ENCODE measurements around the gene NOSIP. TPM values are rescaled to one million over a fixed set of nuclear protein-coding genes. Genes with fewer than 3 reads are reported as not detected.
"Not testable (repeated sequence)": the region's sequence is repeated elsewhere in the genome, so short reads cannot be mapped to it uniquely, and the experiment has no call there.

Gene NOSIP
- total RNA-seq (2014; rRNA removed; shearing (Covaris generic)): 102 and 142 TPM in 2 replicates

- Histone ChIP-seq H3K27me3 (ENCODE audit: control insufficient read depth, insufficient read depth, low read length) (no peaks in the 10 kb centered on the region), H3K4me3 (ENCODE audit: insufficient read depth, low read depth, low read length) (peak within 1 kb of the TSS; percentile 93), H3K36me3 (replicated peaks; ENCODE audit: control insufficient read depth, insufficient read depth, low read length) (peaks cover 2% of the 10 kb centered on the region)
- peak; percentile 90 for DNase-seq
These were observed at the start of gene NOSIP for GRCh38 chr19:49580264-49581006. Gene NOSIP (minus strand): TSS chr19:49580556. CDS start chr19:49560691, 19,865 bp downstream.

GRCh38 chr19:49629659-49630058 lies 49.3 kb upstream of the NOSIP start:
- Histone ChIP-seq H3K27me3 (ENCODE audit: control insufficient read depth, insufficient read depth, low read length) (no peaks in the 10 kb centered on the region), H3K4me3 (ENCODE audit: insufficient read depth, low read depth, low read length) (no peak overlapping the region)
- no peak for DNase-seq

GRCh38 chr19:49626226-49626625 lies 45.9 kb upstream of the NOSIP start:
- Histone ChIP-seq H3K27me3 (ENCODE audit: control insufficient read depth, insufficient read depth, low read length) (no peaks in the 10 kb centered on the region), H3K36me3 (replicated peaks; ENCODE audit: control insufficient read depth, insufficient read depth, low read length) (peaks cover 13% of the 10 kb centered on the region), H3K4me3 (ENCODE audit: insufficient read depth, low read depth, low read length) (no peak overlapping the region)
- DNase-seq: no peak

More at GRCh38 chr19:49629659-49630058, 49.3 kb upstream of the NOSIP start:
- H3K36me3 ChIP-seq (replicated peaks; ENCODE audit: control insufficient read depth, insufficient read depth, low read length): peaks cover 9% of the 10 kb centered on the region

GRCh38 chr19:49624967-49625910 lies 44.9 kb upstream of the NOSIP start:
- no peaks in the 10 kb centered on the region for H3K27me3 ChIP-seq (ENCODE audit: control insufficient read depth, insufficient read depth, low read length)
- H3K4me3 ChIP-seq (ENCODE audit: insufficient read depth, low read depth, low read length): no peak overlapping the region
- peaks cover 14% of the 10 kb centered on the region for H3K36me3 ChIP-seq (replicated peaks; ENCODE audit: control insufficient read depth, insufficient read depth, low read length)

GRCh38 chr19:49617860-49618259 lies 37.5 kb upstream of the NOSIP start:
- DNase-seq; H3K27me3 ChIP-seq (ENCODE audit: control insufficient read depth, insufficient read depth, low read length); H3K4me3 ChIP-seq (ENCODE audit: insufficient read depth, low read depth, low read length): not testable (repeated sequence)
- H3K36me3 ChIP-seq (replicated peaks; ENCODE audit: control insufficient read depth, insufficient read depth, low read length): peaks cover 38% of the 10 kb centered on the region

More at GRCh38 chr19:49624967-49625910, 44.9 kb upstream of the NOSIP start:
- peak; percentile 77 for DNase-seq

GRCh38 chr19:49616945-49617344 lies 36.6 kb upstream of the NOSIP start:
- Histone ChIP-seq H3K27me3 (ENCODE audit: control insufficient read depth, insufficient read depth, low read length) (no peaks in the 10 kb centered on the region), H3K4me3 (ENCODE audit: insufficient read depth, low read depth, low read length) (no peak overlapping the region), H3K36me3 (replicated peaks; ENCODE audit: control insufficient read depth, insufficient read depth, low read length) (peaks cover 38% of the 10 kb centered on the region)
- no peak for DNase-seq

- peaks cover 35% of the 10 kb centered on the region for H3K36me3 ChIP-seq (replicated peaks; ENCODE audit: control insufficient read depth, insufficient read depth, low read length)
- no peak overlapping the region for H3K4me3 ChIP-seq (ENCODE audit: insufficient read depth, low read depth, low read length)
- no peaks in the 10 kb centered on the region for H3K27me3 ChIP-seq (ENCODE audit: control insufficient read depth, insufficient read depth, low read length)
- DNase-seq: no peak
These were observed 36.2 kb upstream of the NOSIP start for GRCh38 chr19:49616532-49616931.

- DNase-seq: no peak
- no peak overlapping the region for H3K4me3 ChIP-seq (ENCODE audit: insufficient read depth, low read depth, low read length)
- peaks cover 36% of the 10 kb centered on the region for H3K36me3 ChIP-seq (replicated peaks; ENCODE audit: control insufficient read depth, insufficient read depth, low read length)
- no peaks in the 10 kb centered on the region for H3K27me3 ChIP-seq (ENCODE audit: control insufficient read depth, insufficient read depth, low read length)
These were observed 35.5 kb upstream of the NOSIP start for GRCh38 chr19:49615861-49616260.

GRCh38 chr19:49614096-49614833 lies 33.9 kb upstream of the NOSIP start:
- DNase-seq: peak; percentile 60
- H3K27me3 ChIP-seq (ENCODE audit: control insufficient read depth, insufficient read depth, low read length): no peaks in the 10 kb centered on the region
- H3K4me3 ChIP-seq (ENCODE audit: insufficient read depth, low read depth, low read length): no peak overlapping the region
- peaks cover 33% of the 10 kb centered on the region for H3K36me3 ChIP-seq (replicated peaks; ENCODE audit: control insufficient read depth, insufficient read depth, low read length)

- Histone ChIP-seq H3K27me3 (ENCODE audit: control insufficient read depth, insufficient read depth, low read length) (no peaks in the 10 kb centered on the region), H3K4me3 (ENCODE audit: insufficient read depth, low read depth, low read length) (no peak overlapping the region), H3K36me3 (replicated peaks; ENCODE audit: control insufficient read depth, insufficient read depth, low read length) (peaks cover 34% of the 10 kb centered on the region)
- DNase-seq: peak; percentile 33
These were observed 33.0 kb upstream of the NOSIP start for GRCh38 chr19:49613374-49613773.

GRCh38 chr19:49609499-49610092 lies 29.2 kb upstream of the NOSIP start:
- Histone ChIP-seq H3K27me3 (ENCODE audit: control insufficient read depth, insufficient read depth, low read length) (no peaks in the 10 kb centered on the region), H3K4me3 (ENCODE audit: insufficient read depth, low read depth, low read length) (no peak overlapping the region), H3K36me3 (replicated peaks; ENCODE audit: control insufficient read depth, insufficient read depth, low read length) (peaks cover 24% of the 10 kb centered on the region)
- DNase-seq: no peak

GRCh38 chr19:49605605-49606004 lies 25.2 kb upstream of the NOSIP start:
- no peak overlapping the region for H3K4me3 ChIP-seq (ENCODE audit: insufficient read depth, low read depth, low read length)
- no peaks in the 10 kb centered on the region for H3K27me3 ChIP-seq (ENCODE audit: control insufficient read depth, insufficient read depth, low read length)
- DNase-seq: no peak
- H3K36me3 ChIP-seq (replicated peaks; ENCODE audit: control insufficient read depth, insufficient read depth, low read length): peaks cover 30% of the 10 kb centered on the region

GRCh38 chr19:49602806-49603205 lies 22.4 kb upstream of the NOSIP start:
- Histone ChIP-seq H3K27me3 (ENCODE audit: control insufficient read depth, insufficient read depth, low read length) (no peaks in the 10 kb centered on the region), H3K4me3 (ENCODE audit: insufficient read depth, low read depth, low read length) (no peak overlapping the region), H3K36me3 (replicated peaks; ENCODE audit: control insufficient read depth, insufficient read depth, low read length) (peaks cover 42% of the 10 kb centered on the region)
- DNase-seq: no peak

GRCh38 chr19:49601482-49602038 lies 21.2 kb upstream of the NOSIP start:
- Histone ChIP-seq H3K4me3 (ENCODE audit: insufficient read depth, low read depth, low read length) (no peak overlapping the region), H3K36me3 (replicated peaks; ENCODE audit: control insufficient read depth, insufficient read depth, low read length) (peaks cover 41% of the 10 kb centered on the region)

More at GRCh38 chr19:49601482-49602038, 21.2 kb upstream of the NOSIP start:
- DNase-seq: peak; percentile 47
- H3K27me3 ChIP-seq (ENCODE audit: control insufficient read depth, insufficient read depth, low read length): no peaks in the 10 kb centered on the region

Measured in H7 (cell line).